H1 (cell line): ENCODE measurements around the gene BCL2A1. TPM values are rescaled to one million over a fixed set of nuclear protein-coding genes. Genes with fewer than 3 reads are reported as not detected.

Experiments
- CHD7 ChIP-seq: fragments of 300-600 bp; sonication (generic); IDR thresholded peaks from 2 replicates; pipeline ENCODE4 v1.7.1; 2012; ENCODE audit warnings: low read length, moderate library complexity, mild to moderate bottlenecking, inconsistent platforms; ENCODE audit not compliant: insufficient replicate concordance
- CTBP2 ChIP-seq: IDR thresholded peaks from 2 replicates; pipeline ENCODE4 v1.7.0; 2011; ENCODE audit warnings: borderline replicate concordance, mild to moderate bottlenecking, moderate library complexity, mixed read lengths, low read length; ENCODE audit not compliant: insufficient read depth, insufficient read length
- MAFK ChIP-seq: IDR thresholded peaks from 2 replicates; pipeline ENCODE4 v1.6.1; 2012; ENCODE audit warnings: low read depth, mild to moderate bottlenecking, improper control_type of control experiment, low read length
- RFX5 ChIP-seq: IDR thresholded peaks from 2 replicates; pipeline ENCODE4 v1.6.1; 2011; ENCODE audit warnings: low read depth, low read length, improper control_type of control experiment, borderline replicate concordance
- RXRA ChIP-seq: IDR thresholded peaks from 2 replicates; pipeline ENCODE4 v1.6.1; 2011; ENCODE audit warnings: low read depth, mild to moderate bottlenecking, low read length, moderate library complexity; ENCODE audit not compliant: insufficient read depth
- SIN3A ChIP-seq, 2 experiments: IDR thresholded peaks in 1 of 2; conservative IDR thresholded peaks in 1 of 2; 2 replicates each; pipeline ENCODE4 v1.6.1; 2011 to 2012; ENCODE audit warnings: low read length in 2 of 2, improper control_type of control experiment in 1 of 2, low read depth in 1 of 2, mild to moderate bottlenecking in 1 of 2
- SP1 ChIP-seq: IDR thresholded peaks from 2 replicates; pipeline ENCODE4 v1.6.1; 2011; ENCODE audit warnings: low read depth, low read length
- SRF ChIP-seq: IDR thresholded peaks from 2 replicates; pipeline ENCODE4 v1.6.1; 2011; ENCODE audit warnings: mild to moderate bottlenecking, low read depth, low read length, moderate library complexity
- polyA plus RNA-seq, 7 experiments: library from polyadenylated mRNA; depleted of rRNA in 3 of 7; stranded (reverse) in 5 of 7; unstranded in 2 of 7; fragments of >200 nt in 5 of 7; fragments of 200-250 nt in 2 of 7; gene quantifications; 1 replicate in 5 of 7; 2 replicates in 1 of 7; 4 replicates in 1 of 7; pipeline versions ENCODE4 v1.2.1 to v1.2.3, GENCODE V29; 2011 to 2013; ENCODE audit warnings: missing spikeins in 2 of 7, mixed read lengths in 2 of 7
- total RNA-seq: library from RNA; stranded (reverse); fragmentation: NEBNext Ultra II Directional; extraction: Animal tissue kit (Norgen Biotek cat#: 25700); gene quantifications from 2 replicates; pipeline ENCODE4 v1.2.1, GENCODE V29; 2021

BCL2A1 gene
- total and polyA plus RNA-seq, 2 of the 8 experiments (the other 6 are each of a cell fraction or from before 2014, with no cell fraction given) = not detected

DNA sequence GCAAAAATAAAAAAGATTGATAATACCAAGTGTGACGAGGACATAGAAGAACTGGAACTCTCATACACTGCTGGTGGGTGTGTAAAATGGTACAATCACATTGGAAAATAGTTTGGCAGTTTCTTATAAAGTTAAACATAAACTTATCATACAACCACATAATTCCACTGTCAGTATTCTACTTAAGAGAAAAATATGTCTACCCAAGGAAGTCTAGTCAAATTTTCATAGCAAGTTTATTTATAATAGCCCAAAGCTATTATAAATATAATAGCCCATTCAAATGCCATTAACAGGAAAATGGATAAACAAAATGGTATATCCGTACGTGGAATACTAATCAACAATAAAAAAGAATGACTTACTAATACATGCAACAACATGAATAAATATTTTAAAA is 40.6 kb upstream of the BCL2A1 start (continued):
- TF ChIP-seq CHD7 = no peak
- no peak for TF ChIP-seq CTBP2
- TF ChIP-seq SIN3A (conservative IDR thresholded peaks at IDR 0.05 in 1 of 2, IDR thresholded peaks at IDR 0.05 in 1 of 2; ENCODE audit: low read depth in 1 of 2, low read length in 2 of 2) = no peak
- no peak for TF ChIP-seq RXRA
- TF ChIP-seq SP1 = no peak
- TF ChIP-seq MAFK = no peak
- no peak for TF ChIP-seq SRF
- TF ChIP-seq RFX5 = no peak
